ENCODE results near the gene MIOX. TPM values are rescaled to one million over a fixed set of nuclear protein-coding genes. Genes with fewer than 3 reads are reported as not detected.

MIOX gene
- polyA plus RNA-seq, 3 donors: 0.38 TPM; not detected in 2

DNA sequence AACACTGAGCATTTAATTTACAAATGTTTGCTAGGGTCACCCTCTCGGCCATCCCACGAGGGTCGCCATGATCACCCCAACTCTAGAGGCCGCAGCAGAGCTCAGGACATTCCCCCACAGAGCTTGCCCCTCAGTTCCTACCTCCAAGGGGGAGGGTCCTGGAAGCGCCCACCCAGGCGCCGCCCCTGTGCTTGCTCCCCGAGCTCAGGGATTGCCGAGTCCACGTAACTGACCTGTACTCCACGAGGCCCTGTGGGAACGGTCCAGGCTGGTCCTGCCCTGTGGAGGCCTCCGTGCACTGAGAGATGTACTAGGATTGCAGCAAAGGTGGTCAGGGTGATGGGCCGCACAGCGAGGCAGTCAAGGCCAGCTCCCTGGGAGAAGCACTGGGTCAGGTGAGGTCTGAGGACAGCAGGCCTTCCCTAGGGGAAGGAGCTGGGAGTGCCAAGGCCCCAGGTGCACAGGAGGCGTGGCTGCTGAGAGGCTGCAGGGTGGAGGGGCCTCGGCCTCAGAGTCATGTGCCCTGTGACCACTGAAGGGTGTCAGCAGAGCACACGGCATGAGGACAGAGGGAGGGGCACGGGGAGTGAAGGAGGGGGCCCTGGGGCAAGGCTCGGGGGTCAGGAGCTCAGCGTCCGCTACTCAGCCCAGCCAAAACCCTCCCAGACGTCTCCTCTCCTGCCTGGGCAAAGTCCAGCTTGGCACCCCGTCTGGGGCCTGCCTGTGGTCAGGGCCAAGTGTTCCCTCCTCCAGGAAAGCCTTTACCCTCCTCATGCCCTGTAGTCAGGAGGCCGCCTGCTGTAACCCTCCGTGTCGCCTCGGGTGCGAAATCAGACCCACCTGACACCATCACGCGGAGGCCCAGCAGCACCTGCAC, 2.4 kb upstream of the MIOX start:
- WGBS, 3 donors: 47 to 87% (median 83%) methylated on average over 30 to 31 of the region's 31 CpGs

DNA sequence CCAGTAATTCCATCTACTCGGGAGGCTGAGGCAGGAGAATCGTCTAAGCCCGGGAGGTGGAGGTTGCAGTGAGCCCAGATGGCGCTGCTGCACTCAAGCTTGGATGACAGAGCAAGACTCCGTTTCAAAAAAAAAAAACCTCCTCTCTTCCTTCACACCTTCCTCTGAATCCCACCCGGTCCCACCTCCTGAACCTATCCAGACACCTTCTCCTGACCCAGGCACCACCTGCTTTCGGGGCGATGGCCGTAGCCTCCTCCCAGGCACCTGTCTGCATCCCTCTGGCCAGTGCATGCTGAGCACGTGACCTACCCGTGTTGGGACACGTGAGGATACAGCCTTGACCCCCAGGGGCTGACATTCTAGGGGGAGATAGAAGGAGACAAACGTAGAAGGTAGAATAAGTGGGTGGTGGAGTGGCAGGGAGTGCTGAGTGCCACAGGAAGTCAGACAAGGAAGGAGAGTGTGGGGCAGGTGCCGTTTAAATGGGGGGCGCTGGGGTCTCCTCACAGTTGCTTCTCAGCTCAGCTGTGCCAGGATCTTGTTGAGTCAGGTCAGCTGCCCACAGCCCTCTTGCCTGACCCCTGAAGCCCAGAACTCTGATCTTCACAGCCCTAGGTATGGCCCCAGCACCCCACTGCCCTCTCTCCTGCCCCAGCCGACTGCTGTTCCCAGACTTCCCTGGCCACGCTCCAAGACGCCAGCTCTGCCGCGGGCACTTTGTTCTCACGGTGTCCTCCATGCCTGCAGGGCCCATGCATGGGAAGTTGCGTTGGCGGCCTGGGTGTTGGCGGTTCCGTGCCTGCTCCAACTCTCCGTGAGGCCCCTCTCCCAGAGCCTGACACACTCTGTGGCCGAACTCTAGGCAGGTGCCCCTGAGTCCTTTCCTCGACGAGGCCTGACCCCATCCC, 1.2 kb upstream of the MIOX start:
- H3K27ac ChIP-seq (ENCODE audit: low read depth, low read length): no peak overlapping the region
- WGBS, 3 donors: 39 to 66% (median 63%) methylated on average over 27 to 29 of the region's 29 CpGs

More for the DNA sequence above, 2.4 kb upstream of the MIOX start:
- no peak overlapping the region for H3K27ac ChIP-seq (ENCODE audit: low read depth, low read length)

- no peak overlapping the region for H3K27ac ChIP-seq (ENCODE audit: low read depth, low read length)
- WGBS, 3 donors: 80 to 89% (median 83%) methylated on average over 23 of the region's 23 CpGs
Observed at GRCh38 chr22:50487290-50488005, 789 bp downstream of the MIOX start.

DNA sequence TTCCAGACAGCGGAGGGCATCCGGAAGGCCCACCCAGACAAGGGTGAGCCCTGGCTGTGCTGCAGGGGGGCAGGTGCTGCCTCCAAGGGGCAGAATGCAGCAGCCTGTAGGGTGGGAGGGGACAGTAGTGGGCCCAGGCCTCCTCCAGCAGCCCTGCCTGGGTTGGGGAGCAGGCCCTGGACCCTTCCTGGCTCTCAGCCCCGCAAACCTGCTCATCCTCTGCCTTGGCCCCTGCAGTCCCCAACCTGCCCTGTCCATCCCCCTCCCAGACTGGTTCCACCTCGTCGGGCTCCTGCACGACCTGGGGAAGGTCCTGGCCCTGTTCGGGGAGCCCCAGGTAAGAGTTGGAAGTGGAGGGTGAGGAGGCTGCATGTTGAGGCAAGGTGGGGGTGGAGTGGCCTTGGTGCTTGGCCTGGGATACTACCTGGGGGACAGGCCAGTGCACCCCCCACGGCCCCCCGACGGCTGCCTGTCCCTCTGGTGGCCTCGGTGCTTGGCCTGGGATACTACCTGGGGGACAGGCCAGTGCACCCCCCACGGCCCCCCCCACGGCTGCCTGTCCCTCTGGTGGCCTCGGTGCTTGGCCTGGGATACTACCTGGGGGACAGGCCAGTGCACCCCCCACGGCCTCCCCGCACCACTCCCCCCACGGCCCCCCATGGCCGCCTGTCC, 1.5 kb downstream of the MIOX start:
- no peak overlapping the region for H3K27ac ChIP-seq (ENCODE audit: low read depth, low read length)
- WGBS, 3 donors: 75 to 82% (median 80%) methylated on average over 15 to 17 of the region's 18 CpGs

DNA sequence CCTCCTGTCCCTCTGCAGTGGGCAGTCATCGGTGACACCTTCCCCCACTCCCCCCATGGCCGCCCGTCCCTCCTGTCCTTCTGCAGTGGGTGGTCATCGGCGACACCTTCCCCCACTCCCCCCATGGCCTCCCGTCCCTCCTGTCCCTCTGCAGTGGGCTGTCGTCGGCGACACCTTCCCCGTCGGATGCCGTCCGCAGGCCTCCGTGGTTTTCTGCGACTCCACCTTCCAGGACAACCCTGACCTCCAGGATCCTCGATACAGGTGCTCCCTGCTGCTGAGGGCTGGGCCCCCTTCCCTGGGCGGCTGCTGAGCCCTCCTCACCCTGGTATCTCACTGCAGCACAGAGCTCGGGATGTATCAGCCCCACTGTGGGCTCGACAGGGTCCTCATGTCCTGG, 2.2 kb downstream of the MIOX start:
- 80 to 89% (median 81%) methylated on average over 18 to 19 of the region's 19 CpGs for WGBS, 3 donors
- H3K27ac ChIP-seq (ENCODE audit: low read depth, low read length): no peak overlapping the region

- 77 to 88% (median 86%) methylated on average over 31 of the region's 31 CpGs for WGBS, 3 donors
- no peak overlapping the region for H3K27ac ChIP-seq (ENCODE audit: low read depth, low read length)
Observed at GRCh38 chr22:50489363-50490243, 2.9 kb downstream of the MIOX start.

GRCh38 chr22:50490531-50491308, 4.1 kb downstream of the MIOX start:
- H3K27ac ChIP-seq (ENCODE audit: low read depth, low read length): no peak overlapping the region
- WGBS, 3 donors: 54 to 76% (median 55%) methylated on average over 27 of the region's 27 CpGs

DNA sequence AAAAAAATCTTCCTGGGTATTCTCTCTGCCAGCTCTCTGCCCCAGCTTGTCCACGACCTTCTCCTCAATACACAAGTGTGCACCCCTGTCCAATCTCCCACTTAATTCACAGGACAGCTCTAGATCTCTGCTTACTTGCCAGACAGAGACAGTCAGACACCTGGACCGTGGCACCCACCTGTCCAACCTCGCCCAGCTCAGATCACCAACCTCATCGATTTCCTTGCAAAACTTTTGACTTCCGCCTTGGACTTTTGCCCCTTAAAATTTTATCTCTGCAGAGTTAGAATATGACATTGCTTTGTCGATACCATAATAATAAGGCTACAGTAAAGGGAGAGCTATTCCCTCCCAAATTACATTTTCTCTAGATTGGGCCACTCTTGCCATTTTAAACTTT, 10.4 kb downstream of the MIOX start:
- no peak overlapping the region for H3K27ac ChIP-seq (ENCODE audit: low read depth, low read length)
- 72 to 88% (median 80%) methylated on average over 6 of the region's 6 CpGs for WGBS, 3 donors

DNA sequence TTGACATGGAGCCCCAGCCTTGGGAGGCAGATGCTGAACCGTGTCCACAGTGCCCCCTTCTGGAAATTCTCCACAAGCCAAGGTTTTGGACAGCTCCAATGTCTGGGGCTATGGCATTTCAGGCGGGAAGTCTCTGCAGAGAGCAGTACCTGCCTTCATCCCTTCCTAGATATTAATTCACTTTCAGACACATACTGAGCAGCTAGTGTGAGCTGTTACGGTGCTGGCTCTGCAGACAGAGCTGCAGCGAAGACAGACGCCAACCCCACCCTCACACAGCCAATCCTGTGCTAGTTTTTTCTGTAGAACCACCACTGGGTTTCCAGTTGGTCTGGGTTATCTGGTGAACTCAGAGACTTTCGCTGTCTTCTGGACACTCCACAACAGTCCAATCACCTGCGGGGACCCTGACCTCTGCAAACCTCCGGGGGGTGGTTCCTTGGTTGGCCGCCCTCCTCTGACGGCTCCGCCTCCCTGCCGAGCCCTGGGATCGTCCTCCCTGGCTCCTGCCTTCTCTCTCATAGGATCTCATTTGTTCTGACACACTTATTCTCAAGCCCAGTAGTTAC, 11.7 kb downstream of the MIOX start:
- WGBS, 3 donors: 4 to 21% (median 5%) methylated on average over 13 of the region's 13 CpGs
- no peak overlapping the region for H3K27ac ChIP-seq (ENCODE audit: low read depth, low read length)

DNA sequence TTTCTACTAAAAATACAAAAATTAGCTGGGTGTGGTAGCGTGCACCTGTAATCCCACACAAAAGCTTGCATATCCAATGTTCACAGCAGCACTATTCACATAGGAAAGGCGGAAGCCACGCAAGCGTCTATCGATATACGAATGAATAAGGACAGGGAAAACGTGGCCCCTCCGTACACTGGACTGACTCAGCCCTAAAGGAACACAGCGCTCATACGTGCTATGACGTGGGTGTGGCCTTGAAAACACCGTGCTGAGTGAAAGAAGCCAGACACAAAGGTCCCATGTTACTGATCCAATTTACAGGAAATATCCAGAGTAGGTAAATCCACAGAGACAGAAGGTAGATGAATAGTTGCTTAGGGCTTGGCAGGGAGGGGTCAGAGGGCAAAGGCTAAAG, 13.8 kb downstream of the MIOX start:
- 82 to 95% (median 91%) methylated on average over 12 of the region's 12 CpGs for WGBS, 3 donors
- H3K27ac ChIP-seq (ENCODE audit: low read depth, low read length): no peak overlapping the region

GRCh38 chr22:50502096-50502495, 15.4 kb downstream of the MIOX start:
- 85 to 92% (median 87%) methylated on average over 6 of the region's 6 CpGs for WGBS, 3 donors
- no peak overlapping the region for H3K27ac ChIP-seq (ENCODE audit: low read depth, low read length)

DNA sequence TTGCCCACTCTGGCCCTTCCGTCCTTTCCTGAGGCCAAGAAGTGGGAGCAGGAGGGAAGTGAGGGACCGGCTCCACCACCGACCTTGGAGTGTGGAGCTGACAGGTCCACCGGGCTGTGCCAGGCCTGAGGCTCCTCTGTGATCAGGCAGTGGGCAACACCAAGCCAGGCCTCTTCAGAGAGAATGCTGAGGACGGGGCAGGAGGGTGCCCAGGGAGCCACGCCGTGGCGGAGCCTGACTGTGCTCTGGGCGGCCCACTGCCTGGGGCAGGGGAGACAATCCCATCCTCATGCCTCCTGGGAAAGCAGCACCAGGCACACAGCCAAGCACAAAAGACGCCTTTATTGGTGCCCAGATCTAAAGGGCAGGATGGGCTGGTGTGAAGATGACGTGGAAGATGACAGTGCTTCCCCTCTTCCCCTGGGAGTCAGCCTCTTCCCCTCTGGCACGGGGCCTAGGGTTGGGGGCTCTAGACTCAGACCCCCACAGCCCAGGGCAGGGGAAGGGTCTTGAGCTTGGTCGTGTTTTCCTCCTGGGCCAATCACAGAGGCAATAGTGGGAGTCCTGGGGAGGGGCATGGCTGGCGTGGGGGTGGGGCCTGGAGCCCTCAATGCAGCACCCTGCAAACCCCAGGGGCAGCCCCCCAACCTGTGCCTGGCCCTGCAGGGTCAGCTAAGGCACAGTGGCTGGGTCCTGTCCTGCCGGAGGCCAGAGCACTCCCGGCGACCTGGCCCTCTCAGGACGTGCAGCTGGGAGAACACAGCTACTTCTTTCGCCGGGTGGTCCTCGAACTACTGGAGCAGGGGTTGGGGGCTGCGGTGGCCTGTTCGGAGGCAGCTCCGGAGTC, 16.2 kb downstream of the MIOX start:
- no peak overlapping the region for H3K27ac ChIP-seq (ENCODE audit: low read depth, low read length)
- WGBS, 3 donors: 84 to 87% (median 86%) methylated on average over 22 to 24 of the region's 24 CpGs

- H3K27ac ChIP-seq (ENCODE audit: low read depth, low read length): no peak overlapping the region
- 86 to 91% (median 90%) methylated on average over 17 to 24 of the region's 26 CpGs for WGBS, 3 donors
Observed at GRCh38 chr22:50503475-50504145, 17.0 kb downstream of the MIOX start.

- 63 to 97% (median 95%) methylated on average over 34 to 44 of the region's 44 CpGs for WGBS, 3 donors
- H3K27ac ChIP-seq (ENCODE audit: low read depth, low read length): no peak overlapping the region
Observed at GRCh38 chr22:50504369-50505211, 17.9 kb downstream of the MIOX start.
